NOMO-1 treated with dmso at 0.1 percent for 144 hours (cell line): Measurements from ENCODE around the gene INSR.
"Not testable (repeated sequence)": the region's sequence is repeated elsewhere in the genome, so short reads cannot be mapped to it uniquely, and the experiment has no call there.

Experiments used
- DNase-seq: peaks from one replicate; lab custom pipeline; 2025; ENCODE audit not compliant: unreplicated experiment; lab: John Stamatoyannopoulos, UW

Gene INSR

GRCh38 chr19:7104747-7105447 is 189.3 kb downstream of the INSR start:
- DNase-seq = no peak

DNA sequence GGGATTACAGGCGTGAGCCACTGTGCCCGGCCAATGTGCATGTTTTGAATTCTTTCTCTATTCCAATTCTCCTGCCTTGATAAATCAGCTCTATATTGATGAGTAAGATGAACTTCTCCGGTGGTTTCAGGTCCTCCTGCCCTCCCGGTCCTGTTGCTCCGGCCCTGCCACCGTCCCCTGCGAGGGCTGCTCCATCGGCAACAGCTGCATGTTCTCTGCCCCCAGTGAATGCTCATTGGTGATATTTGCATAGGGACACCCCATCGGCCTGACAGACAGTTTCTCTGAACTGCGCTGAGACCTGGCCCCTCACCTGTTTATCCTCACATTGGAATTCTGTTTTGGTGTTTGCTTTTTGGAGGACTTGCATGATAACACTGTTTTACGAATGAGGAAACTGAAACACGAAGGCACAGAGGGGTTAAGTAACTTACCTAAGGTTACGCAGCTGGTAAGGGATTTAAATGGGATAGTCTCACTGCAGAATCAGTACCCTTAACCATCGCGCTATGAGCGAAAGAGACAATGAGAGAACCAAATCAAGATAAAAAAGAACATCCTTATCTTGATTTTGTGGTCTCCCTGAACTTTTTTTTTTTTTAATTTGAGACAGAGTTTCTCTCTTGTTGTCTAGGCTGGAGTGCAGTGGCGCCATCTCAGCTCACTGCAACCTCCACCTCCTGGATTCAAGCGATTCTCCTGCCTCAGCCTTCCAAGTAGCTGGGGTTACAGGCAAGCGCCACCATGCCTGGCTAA is 192.5 kb downstream of the INSR start:
- DNase-seq = no peak

GRCh38 chr19:7099597-7099921 is 194.7 kb downstream of the INSR start:
- no peak for DNase-seq

- peak; percentile 94 for DNase-seq
Observed at GRCh38 chr19:7098701-7099596, 195.3 kb downstream of the INSR start.

DNA sequence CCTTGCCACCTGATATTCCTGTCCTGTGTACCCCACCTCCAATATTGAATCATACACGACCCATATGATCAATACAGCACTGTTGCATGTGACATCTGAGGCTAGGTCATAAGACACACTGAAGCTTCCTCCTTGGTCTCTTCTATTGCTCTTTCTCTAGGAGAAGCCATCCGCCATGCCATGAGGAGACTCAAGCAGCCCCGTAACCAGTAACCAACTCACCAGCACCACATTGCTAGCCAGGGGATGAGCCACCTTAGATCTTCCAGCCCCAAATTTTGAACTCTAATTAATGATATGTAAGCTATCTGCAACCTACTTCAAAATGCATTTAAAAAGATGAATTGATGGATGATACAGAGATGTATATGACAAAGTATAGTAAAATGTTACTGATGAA is 196.1 kb downstream of the INSR start:
- DNase-seq = no peak

GRCh38 chr19:7088999-7089398 is 205.2 kb downstream of the INSR start:
- DNase-seq = no peak

DNA sequence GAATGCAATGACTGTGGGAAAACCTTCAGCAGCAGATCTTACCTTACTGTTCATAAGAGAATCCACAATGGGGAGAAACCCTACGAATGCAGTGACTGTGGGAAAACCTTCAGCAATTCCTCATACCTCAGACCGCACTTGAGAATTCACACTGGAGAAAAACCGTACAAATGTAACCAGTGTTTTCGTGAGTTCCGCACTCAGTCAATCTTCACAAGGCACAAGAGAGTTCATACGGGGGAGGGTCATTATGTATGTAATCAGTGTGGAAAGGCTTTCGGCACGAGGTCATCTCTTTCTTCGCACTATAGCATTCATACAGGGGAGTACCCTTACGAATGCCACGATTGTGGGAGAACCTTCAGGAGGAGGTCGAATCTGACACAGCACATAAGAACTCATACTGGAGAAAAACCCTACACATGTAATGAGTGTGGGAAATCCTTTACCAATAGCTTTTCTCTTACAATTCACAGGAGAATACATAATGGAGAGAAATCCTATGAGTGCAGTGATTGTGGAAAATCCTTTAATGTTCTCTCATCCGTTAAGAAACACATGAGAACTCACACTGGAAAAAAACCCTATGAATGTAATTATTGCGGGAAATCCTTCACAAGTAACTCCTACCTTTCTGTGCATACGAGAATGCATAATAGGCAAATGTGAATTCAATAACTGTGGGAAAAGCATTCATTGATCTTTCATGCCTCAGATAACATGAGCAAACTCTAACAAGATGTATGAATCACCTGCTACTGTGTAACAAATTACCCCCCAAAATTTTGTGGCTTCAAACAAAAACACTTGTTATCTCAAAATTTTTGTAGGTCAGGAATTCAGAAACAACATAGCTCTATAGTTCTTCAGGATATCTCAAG is 210.9 kb downstream of the INSR start:
- DNase-seq = no peak

DNA sequence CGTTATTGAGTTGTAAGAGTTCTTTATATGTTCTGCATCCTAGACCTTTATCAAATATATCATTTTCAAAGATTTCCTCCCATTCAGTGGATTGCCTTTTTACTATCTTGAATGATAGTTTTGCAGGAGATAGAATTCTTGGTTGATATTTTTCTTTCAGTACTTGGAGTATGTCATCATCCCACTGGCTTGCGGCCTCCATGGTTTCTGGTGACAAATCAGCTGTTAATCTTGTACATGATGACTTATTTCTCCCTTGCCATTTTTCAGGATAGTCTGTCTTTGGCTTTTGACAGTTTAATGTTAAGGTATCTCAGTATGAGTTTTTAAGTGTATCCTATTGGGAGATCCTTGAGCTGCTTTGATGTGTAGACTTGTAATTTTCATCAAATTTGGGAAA is 216.2 kb downstream of the INSR start:
- no peak for DNase-seq

GRCh38 chr19:7076151-7076550 is 218.1 kb downstream of the INSR start:
- DNase-seq = no peak

DNA sequence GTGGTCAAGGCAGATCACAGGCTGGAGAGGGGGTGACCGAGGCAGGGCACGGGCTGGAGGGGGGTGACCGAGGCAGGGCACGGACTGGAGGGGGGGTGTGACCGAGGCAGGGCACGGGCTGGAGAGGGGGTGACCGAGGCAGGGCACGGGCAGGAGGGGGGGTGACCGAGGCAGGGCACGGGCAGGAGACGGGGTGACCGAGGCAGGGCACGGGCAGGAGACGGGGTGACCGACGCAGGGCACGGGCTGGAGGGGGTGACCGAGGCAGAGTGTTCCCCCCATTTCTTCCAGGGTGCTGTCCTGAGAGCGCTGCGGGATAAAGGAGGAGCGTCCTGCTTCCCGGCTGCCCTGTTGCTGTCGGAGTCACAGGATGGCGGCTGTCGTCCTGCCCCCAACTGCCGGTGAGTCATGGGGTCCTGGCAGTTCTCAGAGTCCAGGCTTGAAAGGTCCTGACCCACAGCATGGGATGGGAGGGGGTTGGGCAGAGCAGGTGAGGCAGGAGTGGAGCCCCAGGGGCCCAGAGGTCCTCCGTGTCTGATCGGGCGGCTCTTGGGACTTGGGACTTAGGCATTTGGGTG is 219.4 kb downstream of the INSR start:
- no peak for DNase-seq

- DNase-seq = no peak
Observed at GRCh38 chr19:7072541-7072940, 221.7 kb downstream of the INSR start.

DNA sequence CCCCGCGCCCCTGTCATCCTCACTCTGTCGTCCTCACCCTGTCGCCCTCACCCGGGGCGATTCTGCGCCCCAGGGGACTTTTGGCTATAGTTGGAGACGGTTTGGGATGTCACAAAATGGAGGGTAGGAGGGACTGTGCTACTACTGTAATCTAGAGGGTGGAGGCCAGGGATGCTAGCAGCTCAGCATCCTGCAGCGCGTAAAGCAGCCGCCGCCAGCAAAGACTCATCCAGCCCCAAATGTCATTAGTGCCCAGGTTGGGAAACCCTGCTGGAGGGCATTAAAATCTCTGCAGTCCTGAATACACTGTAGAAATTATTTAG is 224.3 kb downstream of the INSR start:
- DNase-seq = no peak

DNA sequence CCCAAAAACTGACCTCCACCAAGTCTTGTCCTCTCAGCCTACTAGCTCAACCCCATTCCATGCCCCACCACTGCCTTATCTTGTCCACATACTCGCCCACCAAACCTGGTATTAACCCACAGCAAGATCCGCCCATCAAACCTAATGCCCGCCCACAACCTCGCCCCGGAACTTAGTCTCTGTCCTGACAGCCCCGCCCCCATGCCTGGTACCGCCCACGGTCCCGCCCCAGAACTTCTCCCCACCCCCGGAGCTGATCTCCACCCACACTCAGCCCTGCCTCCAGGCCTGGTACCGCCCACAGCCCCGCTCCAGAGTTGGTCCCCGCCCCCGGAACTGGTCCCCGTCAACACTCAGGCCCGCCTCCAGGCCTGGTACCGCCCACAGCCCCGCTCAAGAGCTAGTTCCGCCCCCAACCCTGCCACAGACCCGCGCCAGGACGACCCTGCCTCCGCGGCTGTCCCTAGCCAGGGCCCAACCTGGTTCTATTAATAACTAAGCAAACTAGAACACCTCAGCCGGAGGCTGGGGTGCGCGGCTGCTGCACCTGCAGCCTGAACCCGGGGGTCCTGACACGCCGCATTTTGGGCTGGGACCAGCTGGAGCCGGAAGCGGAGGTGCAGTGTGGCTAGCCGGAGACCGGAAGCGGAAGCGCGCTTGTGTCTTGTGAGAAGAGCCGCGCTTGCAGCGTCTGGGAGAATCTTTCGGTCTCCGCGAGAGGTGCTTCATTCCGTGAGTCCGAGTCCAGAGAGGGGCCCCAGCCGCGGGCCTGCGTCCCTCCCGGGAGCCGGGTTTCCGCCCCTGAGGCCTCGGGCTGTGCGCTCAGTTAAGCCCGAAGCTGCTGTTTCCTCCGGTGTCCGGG is 224.9 kb downstream of the INSR start, which contains the start of gene ZNF557:
TSS of gene ZNF557 (plus strand) at position 662 of the 862 bp plus-strand sequence. CDS start 5,372 bp downstream, outside the sequence.
- DNase-seq = peak; percentile 95

GRCh38 chr19:7068599-7068998 is 225.6 kb downstream of the INSR start:
- DNase-seq = no peak

DNA sequence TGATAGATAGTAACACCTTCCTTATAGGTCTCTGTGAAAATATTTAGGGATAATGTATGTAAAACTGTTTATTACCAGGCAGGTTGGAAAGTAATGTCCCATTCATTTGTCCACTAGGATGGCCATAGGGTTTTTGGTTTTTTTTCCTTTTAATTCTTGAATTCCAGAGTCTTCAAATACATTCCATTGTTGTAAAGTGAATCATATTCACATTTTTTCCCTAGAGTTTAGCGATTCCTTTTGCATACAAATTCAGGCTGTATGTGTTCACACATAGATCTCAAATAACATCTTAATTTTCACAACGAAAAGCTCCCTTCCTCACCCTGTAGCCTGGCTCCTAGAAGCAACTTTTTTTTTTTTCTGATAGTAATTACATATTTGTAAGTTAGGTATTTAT is 226.5 kb downstream of the INSR start:
- DNase-seq = no peak

DNA sequence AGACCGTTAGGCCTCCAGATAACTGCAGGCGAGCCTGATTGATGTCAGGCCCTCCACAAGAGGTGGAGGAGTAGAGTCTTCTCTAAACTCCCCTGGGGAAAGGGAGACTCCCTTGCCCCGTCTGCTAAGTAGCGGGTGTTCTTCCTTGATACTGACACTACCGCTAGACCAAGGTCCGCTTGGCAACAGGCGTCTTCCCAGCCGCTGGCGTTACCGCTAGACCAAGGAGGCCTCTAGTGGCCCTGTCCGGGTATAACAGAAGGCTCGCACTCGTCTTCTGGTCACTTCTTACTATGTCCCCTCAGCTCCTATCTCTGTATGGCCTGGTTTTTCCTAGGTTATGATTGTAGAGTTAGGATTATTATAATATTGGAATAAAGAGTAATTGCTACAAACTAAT is 227.1 kb downstream of the INSR start:
- not testable (repeated sequence) for DNase-seq

GRCh38 chr19:7063764-7064418 is 230.3 kb downstream of the INSR start:
- no peak for DNase-seq

DNA sequence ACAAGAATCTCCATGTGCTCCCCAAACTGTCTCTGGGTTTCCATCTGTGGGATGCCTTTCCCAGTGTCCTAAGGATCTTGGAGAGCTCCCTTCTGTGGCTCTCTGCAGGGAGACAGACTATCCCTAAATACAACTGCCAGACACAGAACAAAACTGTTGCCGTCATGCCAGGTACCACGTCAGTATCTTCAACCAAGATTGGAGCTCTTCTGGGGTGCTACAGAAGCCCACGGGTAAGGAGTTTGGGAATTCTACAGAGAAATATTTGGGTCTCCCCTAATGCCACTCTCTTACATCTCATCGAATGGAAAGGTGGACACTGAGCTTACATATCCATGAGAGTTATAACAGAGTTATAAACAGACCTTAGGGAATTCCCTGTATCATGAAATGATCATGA is 230.9 kb downstream of the INSR start:
- no peak for DNase-seq
